Measurements from ENCODE around the gene SEMA4A.
"Not testable (repeated sequence)": the region's sequence is repeated elsewhere in the genome, so short reads cannot be mapped to it uniquely, and the experiment has no call there.

SEMA4A gene

DNA sequence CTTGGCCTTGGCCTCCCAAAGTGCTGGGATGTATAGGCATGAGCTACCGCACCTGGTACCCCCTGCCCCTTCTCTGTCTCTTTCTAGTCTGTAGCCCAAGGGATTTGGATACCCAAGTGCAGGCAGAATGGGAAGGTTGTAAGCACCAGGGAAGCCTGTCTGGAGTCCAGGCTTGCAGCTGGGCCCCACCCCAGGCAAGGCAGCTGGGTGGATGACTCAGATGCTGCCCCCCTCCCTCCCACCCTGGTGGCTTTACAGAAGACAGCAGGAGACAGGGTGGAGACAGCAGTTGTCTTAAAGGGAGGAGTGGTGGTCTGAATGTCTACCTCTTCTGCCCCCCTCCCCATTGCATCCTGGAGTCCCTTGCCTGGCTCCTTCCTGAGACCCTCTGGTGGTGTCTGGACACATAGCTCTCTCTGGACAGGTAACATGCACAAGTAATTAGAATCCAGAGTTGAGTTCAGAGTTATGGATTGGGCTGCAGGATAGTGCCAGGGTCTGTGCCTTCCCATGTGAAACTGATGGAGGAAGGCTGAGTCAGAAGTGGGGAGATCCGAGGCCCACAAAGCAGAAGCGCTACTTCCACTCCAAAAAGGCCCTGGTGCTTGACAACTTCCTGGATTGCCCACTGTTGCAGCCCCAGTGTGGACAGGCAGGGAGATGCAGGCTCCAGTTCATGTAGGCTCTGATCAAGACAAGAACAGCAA lies 33.7 kb upstream of the SEMA4A start:
- no peak for DNase-seq

DNA sequence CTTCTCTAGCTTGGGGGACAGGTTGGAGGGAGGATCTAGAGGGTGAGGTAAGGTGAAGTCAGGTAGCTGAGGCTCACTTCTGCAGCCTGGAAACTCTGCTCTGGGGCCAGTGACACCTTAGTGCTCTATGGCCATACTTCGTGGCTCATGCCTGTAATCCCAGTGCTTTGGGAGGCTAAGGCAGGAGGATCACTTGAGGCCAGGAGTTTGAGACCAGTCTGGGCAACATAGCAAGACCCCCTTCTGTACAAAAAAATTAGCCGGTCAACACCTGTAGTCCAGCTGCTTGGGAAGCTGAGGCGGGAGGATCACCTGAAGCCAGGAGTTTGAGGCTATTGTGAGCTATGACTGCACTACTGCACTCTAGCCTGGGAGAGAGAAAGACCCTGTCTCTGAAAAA lies 33.1 kb upstream of the SEMA4A start:
- no peak for DNase-seq

DNA sequence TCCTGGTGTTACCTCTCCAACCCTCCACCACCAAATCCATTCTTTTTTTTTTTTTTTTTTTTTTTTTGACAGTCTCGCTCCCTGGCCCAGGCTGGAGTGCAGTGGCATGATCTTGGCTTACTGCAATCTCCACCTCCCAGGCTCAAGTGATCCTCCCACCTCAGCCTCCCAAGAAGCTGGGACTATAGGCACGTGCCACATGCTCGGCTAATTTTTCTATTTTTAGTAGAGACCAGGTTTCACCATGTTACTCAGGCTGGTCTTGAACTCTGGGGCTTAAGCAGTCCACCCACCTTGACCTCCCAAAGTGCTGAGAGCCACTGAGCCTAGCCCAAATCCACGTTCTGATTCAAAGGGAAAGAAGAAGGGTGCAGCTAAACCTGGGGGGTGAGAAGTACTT lies 32.4 kb upstream of the SEMA4A start:
- not testable (repeated sequence) for DNase-seq

DNA sequence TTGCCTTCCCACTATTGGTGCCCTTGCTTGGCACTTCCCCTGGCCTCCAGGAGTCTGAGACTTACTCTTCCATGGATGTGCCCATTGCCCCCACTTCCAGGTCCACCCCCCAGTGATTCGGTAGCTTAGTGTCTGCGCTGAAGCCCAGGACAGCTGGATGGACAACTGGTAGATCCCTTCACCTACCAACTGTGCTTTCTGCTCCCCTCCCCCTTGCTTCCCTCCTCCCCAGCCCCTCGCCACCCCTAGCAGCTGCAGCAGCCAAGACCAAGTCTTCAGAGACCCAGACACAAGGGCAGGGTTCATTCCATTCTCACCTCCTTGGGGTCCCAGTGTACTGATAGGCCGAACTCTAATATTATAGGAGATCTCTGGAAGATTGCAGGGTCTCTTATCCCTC lies 31.9 kb upstream of the SEMA4A start:
- DNase-seq: no peak

DNA sequence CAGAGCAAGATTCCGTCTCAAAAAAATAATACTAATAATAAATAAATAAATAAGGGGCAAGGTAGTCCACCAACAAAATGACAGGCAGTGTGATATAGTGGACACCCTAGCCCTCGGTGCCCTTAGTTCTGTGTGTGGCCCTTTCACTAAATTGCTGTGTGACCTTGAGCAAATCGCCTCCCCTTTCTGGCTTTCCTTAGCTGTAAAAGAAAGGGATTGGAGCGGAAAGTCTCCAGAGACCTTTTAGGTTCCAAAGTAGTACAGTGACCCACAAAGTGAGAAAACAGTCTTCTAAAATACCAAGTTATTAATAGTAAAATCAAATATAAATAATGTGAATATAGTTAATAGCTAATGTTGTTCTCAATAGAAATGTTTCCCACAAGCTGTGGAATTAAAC lies 31.3 kb upstream of the SEMA4A start:
- DNase-seq: no peak

DNA sequence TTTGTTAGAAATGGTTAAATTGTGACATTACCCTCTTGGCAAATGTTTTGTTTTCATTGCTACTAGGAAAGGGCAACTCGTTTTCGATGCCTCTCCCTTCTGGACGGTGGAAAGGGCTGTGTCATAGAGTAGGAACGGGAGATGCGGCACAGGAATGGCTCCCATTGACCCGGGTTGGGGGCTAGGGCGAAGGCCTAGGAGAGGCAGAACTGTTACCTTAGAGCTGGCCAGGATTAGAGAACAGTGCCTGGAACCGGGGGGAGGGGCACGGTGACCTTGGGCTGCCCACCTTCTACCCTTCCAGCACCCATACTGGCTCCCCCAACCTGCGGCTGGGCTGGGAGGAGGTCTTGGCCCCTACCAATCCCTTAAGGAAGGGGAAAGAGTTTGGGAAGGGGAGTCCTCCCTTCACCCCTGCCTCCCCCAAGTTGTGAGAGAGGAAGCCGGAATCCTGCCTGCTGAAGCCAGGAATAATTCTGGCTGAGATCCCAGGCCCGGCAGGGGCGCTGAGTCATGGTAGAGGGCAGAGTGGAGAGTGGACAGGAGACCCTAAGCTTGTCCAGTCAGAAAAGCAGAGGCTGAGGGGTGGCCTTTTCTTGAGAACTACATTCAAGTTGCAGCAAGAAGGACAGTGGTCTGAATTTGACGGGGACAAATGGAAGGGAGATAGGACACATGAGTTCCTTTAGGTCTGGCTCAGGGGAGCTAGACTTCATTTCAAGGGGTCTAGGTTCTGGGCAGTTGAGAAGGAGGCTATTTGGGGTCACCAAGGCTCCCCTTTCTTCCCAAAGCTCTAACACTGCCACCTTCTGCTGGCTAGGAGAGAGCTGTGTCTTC lies 30.6 kb upstream of the SEMA4A start:
- DNase-seq: no peak

DNA sequence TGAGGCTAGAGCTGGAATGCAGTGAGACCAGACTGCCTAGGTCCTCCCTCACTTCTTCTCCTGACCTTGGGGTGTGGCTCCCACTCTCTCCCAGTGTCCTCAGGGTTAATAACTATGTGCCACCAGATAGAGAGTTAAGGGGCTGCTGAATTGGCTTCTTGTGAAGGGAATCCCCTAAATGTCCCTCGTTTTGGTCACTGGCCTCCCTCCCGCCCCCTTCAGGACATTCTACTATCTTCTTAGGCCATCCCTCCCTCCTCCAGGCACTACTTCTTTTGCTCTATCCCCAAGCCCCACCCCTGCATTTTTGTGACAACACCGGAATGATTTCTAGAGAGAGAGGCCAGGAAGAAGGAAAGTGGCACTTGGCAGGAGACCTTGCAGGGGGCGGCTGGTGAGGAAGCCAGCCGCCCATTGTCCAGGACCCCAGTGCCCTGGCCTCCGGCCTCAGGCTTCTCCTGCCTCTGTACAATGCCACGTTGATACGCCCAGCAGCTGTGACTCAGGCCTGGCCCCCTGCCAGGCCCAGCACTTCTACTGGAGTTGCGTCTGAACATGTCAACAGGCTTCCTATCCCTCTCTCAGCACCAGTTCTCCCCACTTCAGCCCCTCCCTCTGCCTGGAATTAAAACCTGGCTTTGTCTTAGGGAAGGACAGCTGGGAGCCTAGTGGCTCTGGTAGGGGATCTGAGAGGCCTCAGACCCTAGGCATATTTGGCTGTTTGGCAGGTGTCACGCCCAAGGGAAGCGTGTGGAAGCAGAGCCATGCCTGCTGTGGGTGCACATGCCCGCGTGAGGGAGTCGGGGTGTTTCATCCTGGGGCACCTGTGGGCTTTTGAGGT lies 29.8 kb upstream of the SEMA4A start:
- DNase-seq: peak; percentile 89

DNA sequence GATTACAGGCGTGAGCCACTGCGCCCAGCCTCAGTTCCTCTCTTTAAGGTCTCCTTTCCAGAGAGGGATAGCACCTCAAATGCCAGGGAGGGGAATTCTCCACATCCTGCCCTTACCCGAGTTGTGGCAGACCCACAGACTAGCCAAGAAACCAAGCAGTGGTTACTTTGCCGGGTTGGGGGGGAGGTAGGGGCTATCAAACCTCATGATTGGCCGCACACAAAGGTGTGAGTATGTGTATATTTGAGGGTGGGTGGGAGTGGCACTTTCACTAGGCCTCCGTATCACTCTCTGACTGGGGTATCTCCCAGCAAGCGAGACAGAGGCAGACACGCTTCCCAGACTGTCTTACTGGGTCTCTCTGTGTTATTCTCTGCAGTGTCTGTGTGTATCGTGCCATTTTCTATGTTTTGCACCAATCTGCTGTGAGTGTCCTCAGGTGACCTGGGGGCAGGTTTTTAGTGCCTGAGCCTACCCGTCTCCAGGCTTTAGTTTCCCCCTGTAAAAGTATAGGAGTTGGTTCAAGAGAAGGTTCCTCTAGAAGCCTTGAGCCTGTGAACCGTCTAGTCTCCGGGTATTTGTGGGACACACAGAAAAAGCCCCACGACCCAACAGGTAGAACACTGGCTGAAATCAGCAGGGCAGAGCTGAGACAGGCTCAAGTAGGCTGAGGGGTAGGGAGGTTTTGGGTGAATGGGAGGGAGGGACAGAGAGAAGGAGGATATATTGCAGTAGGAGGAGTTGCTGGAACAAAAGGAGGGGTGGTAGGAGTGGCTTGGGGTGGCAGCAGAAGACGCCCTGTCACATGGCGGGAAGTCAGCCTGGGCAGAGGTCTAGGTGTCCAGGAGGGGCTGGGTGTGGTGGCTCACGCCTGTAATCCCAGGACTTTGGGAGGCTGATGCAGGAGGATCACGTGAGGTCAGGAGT lies 28.6 kb upstream of the SEMA4A start:
- DNase-seq: no peak

DNA sequence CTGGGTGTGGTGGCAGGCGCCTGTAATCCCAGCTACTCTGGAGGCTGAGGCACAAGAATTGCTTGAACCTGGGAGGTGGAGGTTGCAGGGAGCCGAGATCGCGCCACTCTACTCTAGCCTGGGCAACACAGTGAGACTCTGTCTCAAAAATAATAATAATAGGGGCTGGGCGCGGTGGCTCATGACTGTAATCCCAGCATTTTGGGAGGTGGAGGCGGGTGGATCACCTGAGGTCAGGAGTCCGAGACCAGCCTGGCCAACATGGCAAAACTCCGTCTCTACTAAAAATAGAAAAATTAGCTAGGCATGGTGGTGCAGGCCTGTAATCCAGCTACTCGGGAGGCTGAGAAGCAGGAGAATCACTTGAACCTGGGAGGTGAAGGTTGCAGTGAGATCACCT lies 27.8 kb upstream of the SEMA4A start:
- DNase-seq: not testable (repeated sequence)

DNA sequence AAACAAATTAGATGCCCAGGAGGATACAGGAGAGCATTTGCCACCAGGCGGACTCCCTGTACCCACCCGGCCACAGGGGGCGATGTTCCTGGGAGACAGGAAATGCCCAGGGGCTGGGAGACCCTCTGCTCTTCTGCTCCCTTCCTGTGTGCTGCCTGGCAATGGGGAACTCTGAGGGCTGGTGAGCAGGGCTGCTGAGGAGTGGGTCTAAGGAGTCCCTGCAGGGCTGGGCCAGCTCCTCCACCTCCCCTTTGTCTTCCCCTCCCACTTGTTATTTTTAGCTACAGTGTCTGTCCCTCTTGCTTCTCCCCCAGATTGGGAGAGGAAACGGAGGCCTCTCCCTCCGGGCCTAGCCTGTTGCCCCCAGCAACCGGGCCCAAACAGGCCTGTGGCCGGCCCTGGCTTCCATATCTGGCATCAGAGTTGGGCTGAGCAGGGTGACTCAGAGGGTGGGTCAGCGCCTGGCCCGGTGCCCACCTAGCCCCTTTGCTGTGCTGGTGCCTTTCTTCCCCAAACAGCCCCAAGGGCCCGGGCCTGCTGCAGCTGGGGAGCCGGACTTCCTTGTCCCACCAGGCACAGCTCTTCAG lies 27.2 kb upstream of the SEMA4A start:
- no peak for DNase-seq

DNA sequence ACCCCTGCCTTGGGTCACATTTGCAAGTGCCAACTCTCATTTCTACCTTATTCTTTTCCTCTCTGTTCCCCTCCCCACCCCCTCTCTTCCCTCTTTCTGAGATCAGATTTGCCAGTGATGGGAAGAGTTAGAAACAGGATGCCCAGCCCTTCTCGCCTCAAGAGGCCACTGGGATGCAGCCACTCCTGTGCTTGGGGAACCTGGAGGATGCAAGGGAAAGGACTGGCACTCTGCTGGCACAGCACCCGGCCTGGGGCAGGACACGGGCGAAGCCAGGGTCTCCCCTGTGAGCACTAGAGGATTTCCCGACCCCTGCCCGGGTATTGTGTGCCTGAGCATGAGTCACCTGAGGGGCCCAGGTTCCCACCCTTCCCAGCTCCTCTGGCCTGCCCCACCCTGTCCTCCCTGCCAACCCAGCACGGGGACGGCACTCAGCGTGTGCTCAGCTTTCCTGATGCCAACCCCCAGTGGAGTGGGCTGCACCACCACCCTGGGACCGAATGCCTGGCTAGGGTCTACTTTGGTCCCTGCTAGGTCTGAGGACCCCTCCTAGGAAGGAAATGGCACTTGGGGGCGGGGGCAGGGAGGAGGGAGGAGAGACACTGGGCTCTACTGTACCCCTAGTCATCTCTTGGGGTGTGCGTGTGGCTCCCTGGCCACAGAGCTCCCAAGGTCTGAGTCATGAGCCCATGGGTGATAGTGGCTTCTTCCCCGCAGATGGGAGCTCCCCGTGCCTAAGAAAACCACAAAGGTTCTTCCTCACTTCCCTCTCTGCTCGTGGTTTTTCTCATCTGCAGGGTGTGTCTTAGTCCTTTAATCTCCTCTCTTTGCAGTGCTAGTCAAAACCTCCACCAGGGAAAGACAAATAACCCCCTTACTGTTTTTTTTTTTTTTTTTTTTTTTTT lies 26.5 kb upstream of the SEMA4A start:
- DNase-seq: no peak

DNA sequence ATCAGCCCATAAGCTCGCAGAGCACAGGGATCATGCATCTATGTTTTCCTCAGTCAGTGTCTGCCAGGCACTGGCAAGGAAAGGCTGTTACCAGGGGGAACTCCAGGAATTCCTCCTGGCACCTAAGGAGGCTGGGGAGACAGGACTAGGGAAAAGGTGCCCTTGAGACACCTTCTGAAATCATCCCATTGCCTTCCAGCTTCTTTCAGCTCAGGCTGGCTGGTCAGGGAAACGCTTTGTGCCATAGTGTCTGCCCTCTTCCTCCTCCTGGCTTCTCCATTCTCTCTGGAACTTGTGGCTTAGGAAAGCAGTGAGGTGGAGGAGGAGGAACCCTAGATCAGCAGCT lies 25.1 kb upstream of the SEMA4A start:
- no peak for DNase-seq

DNA sequence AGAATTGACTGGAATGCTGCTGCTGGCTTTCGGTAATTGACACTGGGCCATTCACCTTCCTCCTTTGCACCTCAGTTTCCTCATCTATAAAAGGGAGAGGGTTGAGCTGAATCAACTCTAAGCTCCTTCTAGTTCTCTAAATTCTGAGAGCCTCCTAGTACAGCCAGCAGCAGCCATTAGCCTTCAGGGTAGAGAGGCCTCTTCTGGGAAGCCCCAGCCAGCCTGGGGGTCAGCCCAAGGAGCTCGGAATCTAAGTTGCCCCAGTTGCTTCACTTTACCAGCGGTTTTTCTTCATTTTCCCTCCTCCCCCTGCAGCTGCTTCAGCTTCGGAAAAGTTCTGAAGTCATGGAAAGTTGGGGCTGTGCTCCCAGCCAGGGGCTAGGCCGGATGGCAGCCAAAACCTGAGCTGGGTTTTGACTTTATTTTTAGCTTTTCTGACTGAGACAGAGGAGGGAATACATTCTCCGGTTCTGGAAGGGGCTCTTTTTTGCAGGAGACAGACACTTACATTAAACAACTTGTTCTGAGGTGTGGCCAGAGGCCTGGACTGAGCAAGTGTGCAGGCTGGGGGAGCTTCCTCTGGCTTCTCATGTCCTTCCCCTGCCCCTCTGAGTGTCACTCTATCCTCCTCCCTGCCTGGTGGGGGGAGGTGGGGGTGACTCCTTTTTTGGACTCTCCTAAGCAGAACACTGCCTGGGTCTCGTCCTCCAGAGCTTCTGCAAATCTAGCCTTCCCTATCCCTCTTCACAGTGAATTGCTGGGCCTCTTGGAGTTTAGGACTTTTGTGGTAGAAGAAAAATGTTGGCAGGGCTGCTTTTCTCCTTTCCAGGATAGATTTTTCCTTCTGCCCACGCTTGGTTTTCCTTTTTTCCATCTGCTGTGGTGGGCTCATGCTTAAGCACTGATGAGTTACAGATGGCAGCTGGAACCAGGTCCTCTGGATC lies 24.5 kb upstream of the SEMA4A start:
- no peak for DNase-seq

DNA sequence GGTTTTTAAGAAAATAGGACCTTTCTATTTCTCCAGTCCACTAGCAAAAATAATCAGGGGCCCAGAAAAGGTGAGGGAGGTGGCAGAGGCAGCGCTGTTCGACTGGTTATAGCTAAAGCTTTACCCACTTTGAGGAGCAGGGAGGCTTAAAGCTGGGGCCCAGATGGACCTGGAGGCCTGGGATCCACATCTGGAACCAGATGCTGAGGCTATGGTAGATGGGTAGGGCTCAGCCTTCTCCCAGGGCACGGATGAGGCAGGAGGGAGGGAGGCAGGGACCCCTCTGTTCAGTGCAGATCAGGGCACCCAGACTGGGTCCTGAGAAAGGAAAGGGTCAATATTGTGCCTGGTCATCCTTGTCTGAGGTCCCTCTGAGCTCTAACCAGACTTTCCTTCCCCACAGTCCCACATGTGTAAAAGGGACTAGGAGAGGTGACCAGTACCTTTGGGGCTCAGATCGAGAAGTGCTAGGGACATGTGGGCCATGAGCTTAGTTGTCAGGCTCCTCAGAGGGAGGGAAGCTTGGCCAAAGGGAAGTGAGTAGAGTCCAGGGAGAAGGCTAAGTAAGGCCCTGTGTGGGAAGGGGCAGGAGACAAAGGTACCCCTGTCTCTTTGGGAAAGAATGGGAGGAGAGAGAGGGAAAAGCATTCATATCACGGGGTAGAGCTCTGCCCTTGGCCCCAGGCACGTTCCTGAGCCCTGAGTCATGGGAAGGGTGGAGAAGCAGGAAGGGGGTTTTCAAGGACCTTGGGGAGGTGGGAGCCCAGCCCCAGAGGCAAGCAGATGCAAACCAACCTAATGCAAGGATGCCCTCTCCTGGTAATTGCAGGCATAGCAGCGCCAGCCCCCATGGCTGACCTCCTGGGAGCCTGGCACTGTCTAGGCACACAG lies 23.5 kb upstream of the SEMA4A start:
- no peak for DNase-seq

DNA sequence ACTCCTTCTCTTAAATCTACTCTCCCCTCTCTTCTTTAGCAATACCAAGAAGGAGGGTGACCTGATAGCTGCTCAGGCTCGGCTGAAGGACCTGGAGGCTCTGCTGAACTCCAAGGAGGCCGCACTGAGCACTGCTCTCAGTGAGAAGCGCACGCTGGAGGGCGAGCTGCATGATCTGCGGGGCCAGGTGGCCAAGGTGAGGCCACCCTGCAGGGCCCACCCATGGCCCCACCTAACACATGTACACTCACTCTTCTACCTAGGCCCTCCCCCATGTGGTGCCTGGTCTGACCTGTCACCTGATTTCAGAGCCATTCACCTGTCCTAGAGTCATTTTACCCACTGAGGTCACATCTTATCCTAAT lies 22.8 kb upstream of the SEMA4A start:
- no peak for DNase-seq

DNA sequence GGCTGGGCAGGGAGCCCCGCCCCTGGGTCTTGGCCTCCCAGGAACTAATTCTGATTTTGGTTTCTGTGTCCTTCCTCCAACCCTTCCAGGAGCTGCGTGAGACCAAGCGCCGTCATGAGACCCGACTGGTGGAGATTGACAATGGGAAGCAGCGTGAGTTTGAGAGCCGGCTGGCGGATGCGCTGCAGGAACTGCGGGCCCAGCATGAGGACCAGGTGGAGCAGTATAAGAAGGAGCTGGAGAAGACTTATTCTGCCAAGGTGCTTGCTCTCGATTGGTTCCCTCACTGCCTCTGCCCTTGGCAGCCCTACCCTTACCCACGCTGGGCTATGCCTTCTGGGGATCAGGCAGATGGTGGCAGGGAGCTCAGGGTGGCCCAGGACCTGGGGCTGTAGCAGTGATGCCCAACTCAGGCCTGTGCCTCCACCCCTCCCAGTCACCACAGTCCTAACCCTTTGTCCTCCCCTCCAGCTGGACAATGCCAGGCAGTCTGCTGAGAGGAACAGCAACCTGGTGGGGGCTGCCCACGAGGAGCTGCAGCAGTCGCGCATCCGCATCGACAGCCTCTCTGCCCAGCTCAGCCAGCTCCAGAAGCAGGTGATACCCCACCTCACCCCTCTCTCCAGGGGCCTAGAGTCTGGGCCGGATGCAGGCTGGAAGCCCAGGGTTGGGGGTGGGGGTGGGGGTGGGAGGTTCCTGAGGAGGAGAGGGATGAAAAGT lies 18.5 kb upstream of the SEMA4A start:
- DNase-seq: no peak

DNA sequence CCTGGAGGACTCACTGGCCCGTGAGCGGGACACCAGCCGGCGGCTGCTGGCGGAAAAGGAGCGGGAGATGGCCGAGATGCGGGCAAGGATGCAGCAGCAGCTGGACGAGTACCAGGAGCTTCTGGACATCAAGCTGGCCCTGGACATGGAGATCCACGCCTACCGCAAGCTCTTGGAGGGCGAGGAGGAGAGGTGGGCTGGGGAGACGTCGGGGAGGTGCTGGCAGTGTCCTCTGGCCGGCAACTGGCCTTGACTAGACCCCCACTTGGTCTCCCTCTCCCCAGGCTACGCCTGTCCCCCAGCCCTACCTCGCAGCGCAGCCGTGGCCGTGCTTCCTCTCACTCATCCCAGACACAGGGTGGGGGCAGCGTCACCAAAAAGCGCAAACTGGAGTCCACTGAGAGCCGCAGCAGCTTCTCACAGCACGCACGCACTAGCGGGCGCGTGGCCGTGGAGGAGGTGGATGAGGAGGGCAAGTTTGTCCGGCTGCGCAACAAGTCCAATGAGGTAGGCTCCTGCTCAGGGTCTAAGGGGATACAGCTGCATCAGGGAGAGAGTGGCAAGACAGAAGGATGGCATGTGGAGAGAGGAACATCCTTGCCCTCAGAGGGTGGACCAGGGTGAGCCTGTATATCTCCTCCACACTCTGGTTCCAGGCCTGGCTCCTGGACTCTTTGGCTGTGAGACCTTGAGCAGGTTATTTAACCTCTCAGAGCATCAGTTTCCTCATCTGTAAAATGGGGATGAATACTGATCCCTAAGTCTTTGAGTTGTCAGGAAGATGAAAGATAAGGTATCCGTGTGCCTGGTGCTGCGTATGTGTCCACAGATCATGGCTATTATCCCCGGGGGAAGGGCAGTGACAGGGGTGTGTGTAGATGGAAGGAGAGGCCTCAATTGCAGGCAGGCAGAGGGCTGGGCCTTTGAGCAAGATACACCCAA lies 17.2 kb upstream of the SEMA4A start:
- DNase-seq: no peak

Data from NCI-H524 treated with DMSO at 0.1 percent for 48 hours (cell line).